GM21423 (cell line): ENCODE results near the gene CSF3.

Source experiments
- ATAC-seq: cut with Tn5 transposase; IDR thresholded peaks from one replicate; pipeline ENCODE4 v1.9.1; 2021; ENCODE audit warnings: mild to moderate bottlenecking, moderate library complexity; ENCODE audit not compliant: unreplicated experiment

Gene CSF3

GRCh38 chr17:40059729-40060475 is 44.7 kb downstream of the CSF3 start:
- ATAC-seq, result no peak

DNA sequence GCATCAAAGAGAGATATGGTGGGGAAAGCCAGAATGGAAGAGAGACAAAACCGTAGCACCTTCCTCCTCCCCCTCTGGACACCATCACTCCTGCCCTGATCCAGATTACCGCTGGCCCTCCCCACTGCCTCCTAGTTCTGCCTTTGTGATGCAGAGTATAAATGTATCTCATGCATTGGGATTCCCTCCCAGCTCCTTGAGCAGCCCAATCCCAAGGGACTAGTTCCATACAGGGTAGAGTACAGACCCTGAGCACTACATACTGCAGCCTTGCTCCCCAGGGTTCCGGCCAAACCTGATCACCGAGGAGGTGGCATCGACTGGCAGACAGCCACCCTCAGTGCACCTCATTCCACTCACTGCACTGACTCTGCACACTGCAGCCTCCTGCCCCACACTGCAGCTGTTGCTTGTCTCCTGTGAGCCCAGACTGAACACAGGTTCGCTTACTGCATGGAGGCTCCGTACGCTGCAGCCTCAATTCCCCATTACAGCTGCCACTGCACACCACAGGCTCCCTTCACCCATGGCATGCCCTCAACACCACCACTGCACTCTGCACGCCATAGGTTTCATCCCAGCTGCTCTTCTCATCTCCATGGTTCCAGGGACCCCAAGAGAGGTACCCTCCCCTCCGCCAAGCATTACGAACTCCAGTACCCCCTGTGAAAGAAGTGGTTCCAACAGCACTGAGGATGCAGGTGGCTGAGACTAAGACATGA is 45.8 kb downstream of the CSF3 start:
- no peak for ATAC-seq

DNA sequence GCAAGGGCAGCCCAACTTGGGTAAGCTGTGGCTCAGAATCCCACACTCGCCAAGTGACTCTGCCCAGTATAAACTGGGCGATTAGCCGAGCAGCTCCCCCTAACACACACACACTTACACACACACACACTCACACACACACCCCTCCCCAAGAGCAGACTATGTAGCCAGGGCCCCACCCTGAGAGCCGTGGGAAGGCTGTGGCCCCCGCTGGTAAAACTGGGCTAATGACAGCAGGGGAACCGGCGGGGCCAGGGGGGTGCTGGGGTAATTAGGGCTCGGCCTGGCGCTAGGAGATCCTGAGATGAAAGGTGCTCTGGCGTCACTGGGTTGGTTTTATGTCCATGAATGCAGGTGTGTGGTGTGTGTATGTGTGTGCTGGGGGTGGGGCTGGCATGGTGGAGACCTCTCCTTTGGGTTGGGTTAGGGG is 46.4 kb downstream of the CSF3 start:
- ATAC-seq, result no peak

DNA sequence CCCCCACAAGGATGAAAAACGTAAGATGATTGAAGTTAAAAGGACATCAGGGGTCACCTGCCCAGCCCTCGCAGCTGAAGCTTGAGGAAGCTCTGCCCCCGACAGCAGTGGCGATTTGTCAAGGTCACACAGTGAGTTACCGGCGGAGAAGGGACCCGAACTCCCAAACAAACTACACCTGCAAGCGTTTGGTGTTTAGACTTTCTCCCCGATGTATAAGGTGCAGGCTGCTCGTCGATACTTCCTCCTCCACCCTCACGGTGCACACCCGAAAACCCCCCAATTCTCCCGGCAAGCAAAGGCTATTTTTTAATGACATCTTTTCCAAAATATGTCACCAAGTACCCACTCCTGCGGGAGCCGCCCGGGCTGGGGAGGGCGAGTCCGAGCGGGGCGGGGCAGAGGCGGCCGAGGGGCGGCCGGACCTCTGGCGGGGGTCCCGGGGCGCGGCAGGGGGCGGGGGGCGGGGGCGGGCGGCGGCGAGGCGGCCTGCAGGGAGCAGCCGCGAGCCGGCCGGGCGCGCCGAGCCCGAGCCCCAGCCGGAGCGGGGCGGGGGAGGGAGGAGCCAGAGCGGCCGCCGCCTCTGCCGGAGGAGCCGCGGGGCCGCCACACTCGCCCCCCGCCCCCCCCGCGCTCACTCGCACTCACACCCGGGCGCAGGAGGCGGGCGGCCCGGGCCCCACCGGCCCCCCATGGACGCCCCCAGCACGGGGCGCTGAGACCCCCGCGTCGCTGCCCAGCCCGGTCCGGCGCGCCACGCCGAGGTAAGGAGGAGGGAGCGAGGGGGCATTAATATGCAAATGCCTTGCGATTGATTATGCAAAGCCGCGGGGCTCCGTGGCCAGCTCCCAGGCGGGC is 47.3 kb downstream of the CSF3 start, which contains the start of gene THRA:
Gene THRA (plus strand): TSS at position 637 of the 858 bp plus-strand sequence. CDS start 11,524 bp downstream, outside the sequence.
- ATAC-seq, result peak; percentile 57

GRCh38 chr17:40063187-40063771 is 48.0 kb downstream of the CSF3 start:
- ATAC-seq, result peak; percentile 28

GRCh38 chr17:40063901-40064531 is 48.8 kb downstream of the CSF3 start:
- no peak for ATAC-seq

- no peak for ATAC-seq
These were observed 49.9 kb downstream of the CSF3 start for GRCh38 chr17:40064971-40065768.

GRCh38 chr17:40065769-40066510 is 50.7 kb downstream of the CSF3 start:
- ATAC-seq, result no peak
